ENCODE measurements around the gene NDUFS7. TPM values are rescaled to one million over a fixed set of nuclear protein-coding genes. Genes with fewer than 3 reads are reported as not detected.

Gene NDUFS7
- total RNA-seq, 1 experiment from 2014 or later: 135 TPM

DNA sequence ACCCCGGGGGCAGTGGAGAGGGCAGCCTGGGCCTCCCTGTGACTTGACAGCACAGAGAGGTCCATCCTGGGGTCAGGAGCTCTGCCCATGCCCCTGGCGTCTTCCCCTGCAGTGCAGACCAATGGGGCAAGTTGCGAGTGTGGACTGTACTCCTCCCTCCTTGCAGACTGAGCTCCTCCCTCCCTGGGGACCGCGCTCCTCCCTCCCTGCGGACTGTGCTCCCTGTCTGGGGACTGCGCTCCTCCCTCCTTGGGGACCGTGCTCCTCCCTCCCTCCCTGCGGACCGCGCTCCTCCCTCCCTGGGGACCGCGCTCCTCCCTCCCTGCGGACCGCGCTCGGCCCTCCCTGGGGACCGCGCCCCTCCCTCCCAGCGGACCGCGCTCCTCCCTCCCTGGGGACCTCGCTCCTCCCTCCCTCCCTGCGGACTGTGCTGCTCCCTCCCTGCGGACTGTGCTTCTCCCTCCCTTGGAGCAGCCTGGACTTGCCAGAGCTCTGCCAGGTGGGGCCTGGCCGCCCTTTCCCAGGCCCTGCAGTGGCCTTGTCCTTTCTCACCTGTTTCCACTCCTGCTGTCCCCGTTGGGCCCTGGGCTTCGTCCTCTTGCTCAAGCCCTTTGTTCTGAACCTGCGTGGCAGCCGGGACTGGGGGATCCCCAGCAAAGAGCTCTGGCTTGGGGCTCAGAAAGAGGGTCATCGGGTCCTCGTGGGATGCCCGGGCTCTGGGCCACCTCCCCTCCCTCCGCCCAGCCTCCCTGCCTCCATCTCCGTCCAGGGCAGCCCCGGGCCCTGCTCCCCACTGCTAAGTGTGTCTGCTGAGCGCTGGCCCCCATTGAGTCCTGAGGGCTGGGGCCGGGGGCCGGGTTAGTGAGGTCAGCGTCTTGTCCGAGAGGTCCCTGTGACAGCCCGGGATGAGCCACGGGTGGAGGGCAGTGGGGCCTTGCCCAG is 10.8 kb downstream of the NDUFS7 start:
- H3K27ac Mint-ChIP-seq (ENCODE audit: low read depth, unreplicated experiment): no peak overlapping the region
- CTCF ChIA-PET: no interaction called here

DNA sequence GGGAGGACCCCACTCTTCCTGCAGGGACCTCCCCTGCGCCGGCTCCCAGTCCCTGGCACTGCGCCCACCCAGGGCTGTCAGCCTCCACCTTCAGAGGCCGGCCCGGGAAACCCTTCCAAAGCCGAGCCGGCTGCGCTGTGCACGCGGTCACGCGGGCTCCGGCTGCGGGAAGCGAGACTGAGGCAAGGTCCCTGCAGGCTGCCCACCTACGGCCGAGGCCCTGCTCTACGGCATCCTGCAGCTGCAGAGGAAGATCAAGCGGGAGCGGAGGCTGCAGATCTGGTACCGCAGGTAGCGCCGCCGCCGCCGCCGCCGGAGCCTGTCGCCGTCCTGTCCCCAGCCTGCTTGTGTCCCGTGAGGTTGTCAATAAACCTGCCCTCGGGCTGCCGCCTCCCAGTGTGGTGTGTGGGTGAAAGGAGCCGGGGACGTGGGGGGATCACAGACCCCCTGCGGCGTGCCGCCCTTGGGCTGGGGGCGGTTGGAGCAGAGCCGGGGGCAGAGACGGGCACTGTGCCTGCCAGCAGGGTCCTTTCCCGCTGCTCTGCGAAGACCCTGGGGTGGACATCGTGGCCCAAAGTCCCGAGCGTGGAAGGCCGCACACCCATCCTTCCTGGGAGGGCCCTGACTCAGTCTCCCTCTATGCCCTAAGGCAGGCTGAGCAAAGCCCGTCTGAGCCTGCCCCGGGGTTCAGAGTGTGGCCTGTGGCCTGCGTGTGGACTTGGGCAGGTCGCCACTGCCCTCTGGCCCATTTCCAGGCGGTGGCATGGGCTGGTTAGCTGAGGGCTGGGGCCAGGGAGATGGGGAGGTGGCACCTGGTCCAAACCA is 11.7 kb downstream of the NDUFS7 start:
- DNase-seq (ENCODE audit: unreplicated experiment): no peak
- H3K27ac Mint-ChIP-seq (ENCODE audit: low read depth, unreplicated experiment): no peak overlapping the region
- no peak overlapping the region for H3K4me3 Mint-ChIP-seq (ENCODE audit: unreplicated experiment)
- peaks cover 28% of the 10 kb centered on the region for H3K36me3 Mint-ChIP-seq (ENCODE audit: insufficient read depth, unreplicated experiment)
- POLR2A ChIA-PET: interaction anchor here (0.7 to 1.5 kb wide), 2 partner anchors 8 to 52 kb away, joined by 3 to 4 read pairs; no protein-coding TSS in a partner anchor
- BruUV-seq (replicated peaks): no TSS peak
- TF ChIP-seq, protein P1, sequence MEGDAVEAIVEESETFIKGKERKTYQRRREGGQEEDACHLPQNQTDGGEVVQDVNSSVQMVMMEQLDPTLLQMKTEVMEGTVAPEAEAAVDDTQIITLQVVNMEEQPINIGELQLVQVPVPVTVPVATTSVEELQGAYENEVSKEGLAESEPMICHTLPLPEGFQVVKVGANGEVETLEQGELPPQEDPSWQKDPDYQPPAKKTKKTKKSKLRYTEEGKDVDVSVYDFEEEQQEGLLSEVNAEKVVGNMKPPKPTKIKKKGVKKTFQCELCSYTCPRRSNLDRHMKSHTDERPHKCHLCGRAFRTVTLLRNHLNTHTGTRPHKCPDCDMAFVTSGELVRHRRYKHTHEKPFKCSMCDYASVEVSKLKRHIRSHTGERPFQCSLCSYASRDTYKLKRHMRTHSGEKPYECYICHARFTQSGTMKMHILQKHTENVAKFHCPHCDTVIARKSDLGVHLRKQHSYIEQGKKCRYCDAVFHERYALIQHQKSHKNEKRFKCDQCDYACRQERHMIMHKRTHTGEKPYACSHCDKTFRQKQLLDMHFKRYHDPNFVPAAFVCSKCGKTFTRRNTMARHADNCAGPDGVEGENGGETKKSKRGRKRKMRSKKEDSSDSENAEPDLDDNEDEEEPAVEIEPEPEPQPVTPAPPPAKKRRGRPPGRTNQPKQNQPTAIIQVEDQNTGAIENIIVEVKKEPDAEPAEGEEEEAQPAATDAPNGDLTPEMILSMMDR (IDR thresholded peaks at IDR 0.05; ENCODE audit: unreplicated experiment): no peak
- H3K4me1 Mint-ChIP-seq (ENCODE audit: insufficient read depth, unreplicated experiment): no peaks in the 10 kb centered on the region
- no peaks in the 10 kb centered on the region for H3K27me3 Mint-ChIP-seq (ENCODE audit: insufficient read depth, unreplicated experiment)
- intact Hi-C loops (cut with micrococcal nuclease): no loop called here
- H3K9me3 Mint-ChIP-seq (ENCODE audit: unreplicated experiment): no peaks in the 10 kb centered on the region
- CTCF ChIA-PET: no interaction called here

More for the DNA sequence above, 10.8 kb downstream of the NDUFS7 start:
- TF ChIP-seq, protein P1 (IDR thresholded peaks at IDR 0.05; ENCODE audit: unreplicated experiment): no peak
- no peaks in the 10 kb centered on the region for H3K27me3 Mint-ChIP-seq (ENCODE audit: insufficient read depth, unreplicated experiment)
- intact Hi-C loops (cut with micrococcal nuclease): no loop called here
- no peak for DNase-seq (ENCODE audit: unreplicated experiment)
- no peaks in the 10 kb centered on the region for H3K9me3 Mint-ChIP-seq (ENCODE audit: unreplicated experiment)
- no TSS peak for BruUV-seq (replicated peaks)
- H3K4me3 Mint-ChIP-seq (ENCODE audit: unreplicated experiment): no peak overlapping the region
- H3K36me3 Mint-ChIP-seq (ENCODE audit: insufficient read depth, unreplicated experiment): peaks cover 33% of the 10 kb centered on the region
- POLR2A ChIA-PET: interaction anchor here (1.5 kb wide), 1 partner anchor 8 kb away, joined by 4 read pairs; no protein-coding TSS in a partner anchor
- H3K4me1 Mint-ChIP-seq (ENCODE audit: insufficient read depth, unreplicated experiment): no peaks in the 10 kb centered on the region

DNA sequence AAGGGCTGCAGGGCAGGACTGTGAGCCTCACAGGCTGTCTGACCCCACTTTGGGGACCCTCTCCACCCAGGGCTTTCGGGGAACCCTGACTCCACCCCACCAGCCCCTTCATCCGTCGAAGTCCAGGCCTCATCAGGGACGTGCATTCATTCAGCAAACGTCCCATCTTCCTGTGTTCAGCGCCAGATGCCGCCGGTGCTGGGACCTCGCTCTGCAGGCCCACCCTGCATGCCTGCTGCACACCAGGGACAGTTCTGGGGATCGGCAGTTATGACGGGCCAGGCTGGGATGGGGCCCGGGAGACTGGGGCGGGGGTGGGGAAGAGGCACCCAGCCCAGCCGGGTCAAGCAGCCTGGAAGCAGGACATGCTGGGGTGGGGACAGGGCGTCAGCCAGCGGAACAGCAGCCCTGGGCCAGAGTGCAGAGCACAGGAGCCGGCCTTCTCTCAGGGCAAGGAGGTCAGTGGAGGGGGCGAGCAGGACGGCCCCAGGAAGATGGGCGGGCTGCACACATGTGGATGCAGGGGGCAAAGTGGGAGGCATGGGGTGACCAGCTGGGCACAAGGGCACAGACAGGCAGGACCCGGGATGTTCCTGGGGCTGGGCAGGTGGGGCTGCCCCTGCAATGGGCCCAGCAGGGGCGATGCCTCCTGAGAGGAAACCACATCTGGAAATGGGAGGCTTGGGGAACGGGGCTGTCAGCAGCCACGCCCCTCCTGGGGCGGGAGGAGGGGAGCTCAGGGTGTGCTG is 12.5 kb downstream of the NDUFS7 start:
- H3K9me3 Mint-ChIP-seq (ENCODE audit: unreplicated experiment): no peaks in the 10 kb centered on the region

More for the DNA sequence above, 12.5 kb downstream of the NDUFS7 start:
- Mint-ChIP-seq H3K36me3 (ENCODE audit: insufficient read depth, unreplicated experiment) (peaks cover 21% of the 10 kb centered on the region), H3K27ac (ENCODE audit: low read depth, unreplicated experiment) (no peak overlapping the region), H3K27me3 (ENCODE audit: insufficient read depth, unreplicated experiment) (no peaks in the 10 kb centered on the region), H3K4me1 (ENCODE audit: insufficient read depth, unreplicated experiment) (no peaks in the 10 kb centered on the region), H3K4me3 (ENCODE audit: unreplicated experiment) (no peak overlapping the region)
- CTCF ChIA-PET: no interaction called here
- no TSS peak for BruUV-seq (replicated peaks)
- TF ChIP-seq, protein P1 (IDR thresholded peaks at IDR 0.05; ENCODE audit: unreplicated experiment): no peak
- no peak for DNase-seq (ENCODE audit: unreplicated experiment)
- intact Hi-C loops (cut with micrococcal nuclease): no loop called here
- POLR2A ChIA-PET: interaction anchor here (0.7 kb wide), 1 partner anchor 51 kb away, joined by 3 read pairs; no protein-coding TSS in a partner anchor
